K562 (cell line): ENCODE data around the gene BTRC.

Source experiments
- CHD1 ChIP-seq: fragments of 200-600 bp; sonication (generic); IDR thresholded peaks from one replicate; pipeline ENCODE4 v1.6.1; 2012; ENCODE audit warnings: mild to moderate bottlenecking, moderate library complexity, low read length, inconsistent platforms
- DPF2 ChIP-seq: fragments of 450-650 bp; IDR thresholded peaks from 2 replicates; pipeline ENCODE4 v1.6.1; 2016
- POLR2A ChIP-seq: fragments of 450-650 bp; conservative IDR thresholded peaks from 2 replicates; pipeline ENCODE4 v1.6.1; 2016
- RBM25 ChIP-seq: fragments of 200-400 bp; formaldehyde crosslinking; IDR thresholded peaks from 2 replicates; pipeline ENCODE4 v1.6.1; 2018; ENCODE audit warnings: low read length, low read depth, moderate library complexity; ENCODE audit not compliant: severe bottlenecking

- TF ChIP-seq POLR2A (no peak), CHD1 (no peak), DPF2 (no peak), RBM25 (no peak)
Measured at GRCh38 chr10:101330631-101331225, 23.2 kb upstream of the BTRC start.
